GM12892 (cell line): ENCODE measurements around the gene GULP1.

Experiments used
- POLR2AphosphoS5 ChIP-seq: IDR thresholded peaks from 2 replicates; pipeline ENCODE4 v1.6.1; 2011; ENCODE audit warnings: low read depth, low read length, control low read depth
- TAF1 ChIP-seq: IDR thresholded peaks from 2 replicates; pipeline ENCODE4 v1.6.1; 2011; ENCODE audit warnings: low read depth, mild to moderate bottlenecking, control low read depth, low read length, borderline replicate concordance

- no peak for TF ChIP-seq POLR2AphosphoS5
- TF ChIP-seq TAF1: no peak
Observed at GRCh38 chr2:188243381-188243780, 48.3 kb upstream of the GULP1 start.
